ENCODE measurements around the gene MIA3.

Gene MIA3

GRCh38 chr1:222694927-222695326 is 77.0 kb downstream of the MIA3 start:
- Histone ChIP-seq H3K36me3 (replicated peaks; ENCODE audit: insufficient read depth, low read length) (no peaks in the 10 kb centered on the region), H3K9me2 (replicated peaks; ENCODE audit: insufficient read depth, low read length) (no peaks in the 10 kb centered on the region), H3K27me3 (replicated peaks; ENCODE audit: insufficient read depth, low read length) (no peaks in the 10 kb centered on the region), H3K4me2 (ENCODE audit: low read depth, low read length) (no peak overlapping the region), H3K4me3 (ENCODE audit: low read length) (no peak overlapping the region), H3K27ac (ENCODE audit: low read length) (no peak overlapping the region), H4K20me1 (ENCODE audit: insufficient read depth, low read length) (no peaks in the 10 kb centered on the region), H2AFZ (ENCODE audit: low read length) (no peak overlapping the region), H3K79me2 (ENCODE audit: low read length) (no peaks in the 10 kb centered on the region), H3F3A (ENCODE audit: insufficient read depth, low read length) (no peaks in the 10 kb centered on the region), H3K4me1 (ENCODE audit: low read length) (no peaks in the 10 kb centered on the region), H3K9me3 (replicated peaks; ENCODE audit: insufficient read depth, low read length) (no peaks in the 10 kb centered on the region), H3K9ac (ENCODE audit: low read length) (no peak overlapping the region)
- TF ChIP-seq EZH2 (optimal IDR thresholded peaks at IDR 0.05; ENCODE audit: low read depth, low read length) (no peak), EZH2phosphoT487 (IDR thresholded peaks at IDR 0.05; ENCODE audit: low read length) (no peak), CTCF (IDR thresholded peaks at IDR 0.05; ENCODE audit: low read length) (no peak)
- no peak for DNase-seq

- Histone ChIP-seq H3K4me2 (ENCODE audit: low read depth, low read length) (no peak overlapping the region), H3K79me2 (ENCODE audit: low read length) (no peaks in the 10 kb centered on the region), H3K27ac (ENCODE audit: low read length) (no peak overlapping the region), H4K20me1 (ENCODE audit: insufficient read depth, low read length) (no peaks in the 10 kb centered on the region), H3K27me3 (replicated peaks; ENCODE audit: insufficient read depth, low read length) (no peaks in the 10 kb centered on the region), H3K4me1 (ENCODE audit: low read length) (no peaks in the 10 kb centered on the region), H3K4me3 (ENCODE audit: low read length) (no peak overlapping the region), H3K9me3 (replicated peaks; ENCODE audit: insufficient read depth, low read length) (no peaks in the 10 kb centered on the region), H3F3A (ENCODE audit: insufficient read depth, low read length) (no peaks in the 10 kb centered on the region), H3K36me3 (replicated peaks; ENCODE audit: insufficient read depth, low read length) (no peaks in the 10 kb centered on the region), H3K9me2 (replicated peaks; ENCODE audit: insufficient read depth, low read length) (no peaks in the 10 kb centered on the region), H3K9ac (ENCODE audit: low read length) (no peak overlapping the region), H2AFZ (ENCODE audit: low read length) (no peak overlapping the region)
- DNase-seq, result no peak
- TF ChIP-seq CTCF (IDR thresholded peaks at IDR 0.05; ENCODE audit: low read length), result no peak
- TF ChIP-seq EZH2 (optimal IDR thresholded peaks at IDR 0.05; ENCODE audit: low read depth, low read length), result no peak
- TF ChIP-seq EZH2phosphoT487 (IDR thresholded peaks at IDR 0.05; ENCODE audit: low read length), result no peak
Measured at GRCh38 chr1:222696741-222697140, 78.8 kb downstream of the MIA3 start.

GRCh38 chr1:222697203-222697602 is 79.3 kb downstream of the MIA3 start:
- no peak overlapping the region for H2AFZ ChIP-seq (ENCODE audit: low read length)
- H3K36me3 ChIP-seq (replicated peaks; ENCODE audit: insufficient read depth, low read length), result no peaks in the 10 kb centered on the region
- H3K9me3 ChIP-seq (replicated peaks; ENCODE audit: insufficient read depth, low read length), result no peaks in the 10 kb centered on the region
- H3K79me2 ChIP-seq (ENCODE audit: low read length), result no peaks in the 10 kb centered on the region
- no peaks in the 10 kb centered on the region for H3F3A ChIP-seq (ENCODE audit: insufficient read depth, low read length)
- no peaks in the 10 kb centered on the region for H3K9me2 ChIP-seq (replicated peaks; ENCODE audit: insufficient read depth, low read length)
- H3K9ac ChIP-seq (ENCODE audit: low read length), result no peak overlapping the region
- no peak overlapping the region for H3K27ac ChIP-seq (ENCODE audit: low read length)
- H3K4me3 ChIP-seq (ENCODE audit: low read length), result no peak overlapping the region
- H3K27me3 ChIP-seq (replicated peaks; ENCODE audit: insufficient read depth, low read length), result no peaks in the 10 kb centered on the region
- no peak for DNase-seq
- H3K4me2 ChIP-seq (ENCODE audit: low read depth, low read length), result no peak overlapping the region
- no peak for TF ChIP-seq EZH2phosphoT487 (IDR thresholded peaks at IDR 0.05; ENCODE audit: low read length)
- no peak for TF ChIP-seq EZH2 (optimal IDR thresholded peaks at IDR 0.05; ENCODE audit: low read depth, low read length)
- TF ChIP-seq CTCF (IDR thresholded peaks at IDR 0.05; ENCODE audit: low read length), result no peak
- H4K20me1 ChIP-seq (ENCODE audit: insufficient read depth, low read length), result no peaks in the 10 kb centered on the region
- no peaks in the 10 kb centered on the region for H3K4me1 ChIP-seq (ENCODE audit: low read length)

Measured in MM.1S (cell line).